Lung (tissue), 12 donors: Measurements from ENCODE around the gene ENOX2. TPM values are rescaled to one million over a fixed set of nuclear protein-coding genes. Genes with fewer than 3 reads are reported as not detected.

Experiments used
- ATAC-seq: fragments of 200-7000 bp; cut with Tn5 transposase; one replicate; pipeline ENCODE4 v1.9.1; 2020; ENCODE audit warnings: moderate number of reproducible peaks; ENCODE audit not compliant: insufficient read depth, low FRiP score
- DNase-seq, 3 donors: peaks; one replicate each; pipeline ENCODE4 v3.0.0-alpha.2; 2013 to 2017
- H3K27ac ChIP-seq, 2 donors: one replicate each; pipeline ENCODE4 v1.5.1; 2013; ENCODE audit warnings: mild to moderate bottlenecking in 2 of 2, moderate library complexity in 2 of 2, control low read depth in 1 of 2, inconsistent platforms in 1 of 2, low read depth in 1 of 2, low read length in 1 of 2
- H3K27me3 ChIP-seq, 3 donors: one replicate each; pipeline ENCODE4 v1.5.1; 2013; ENCODE audit warnings: low read length in 2 of 3; ENCODE audit not compliant: control insufficient read depth in 3 of 3, insufficient read depth in 3 of 3
- H3K36me3 ChIP-seq, 4 donors: one replicate each; pipeline ENCODE4 v1.5.1; 2013; ENCODE audit warnings: low read length in 4 of 4, mild to moderate bottlenecking in 1 of 4, moderate library complexity in 1 of 4; ENCODE audit not compliant: control insufficient read depth in 4 of 4, insufficient read depth in 4 of 4
- H3K4me1 ChIP-seq, 5 donors: one replicate each; pipeline ENCODE4 v1.5.1; 2013; ENCODE audit warnings: low read length in 5 of 5, mild to moderate bottlenecking in 2 of 5, moderate library complexity in 1 of 5; ENCODE audit not compliant: control insufficient read depth in 5 of 5, insufficient read depth in 5 of 5
- H3K4me3 ChIP-seq: one replicate; pipeline ENCODE4 v1.5.1; 2013; ENCODE audit warnings: mild to moderate bottlenecking, control low read depth, moderate library complexity
- H3K9ac ChIP-seq, 2 donors: one replicate each; pipeline ENCODE4 v1.5.1; 2013; ENCODE audit warnings: low read length in 2 of 2, control low read depth in 1 of 2; ENCODE audit not compliant: insufficient read depth in 1 of 2
- H3K9me3 ChIP-seq, 4 donors: one replicate each; pipeline ENCODE4 v1.5.1; 2013; ENCODE audit warnings: low read length in 3 of 4, mild to moderate bottlenecking in 1 of 4, moderate library complexity in 1 of 4; ENCODE audit not compliant: control insufficient read depth in 4 of 4, insufficient read depth in 3 of 4
- CTCF ChIP-seq: IDR thresholded peaks from 2 replicates; pipeline ENCODE4 v1.5.1; 2012; ENCODE audit warnings: mild to moderate bottlenecking; ENCODE audit errors: control extremely low read depth, extremely low read depth
- WGBS, 2 donors: extraction: QIAGEN DNeasy Blood & Tissue Kit; methylation state at CpG; one replicate each; pipeline ENCODE4 v1.1.7; 2013; 5-methylcytosine and 5-hydroxymethylcytosine counted together
- polyA plus RNA-seq, 2 donors: library from polyadenylated mRNA; stranded (reverse); fragments of 200-250 nt; gene quantifications; one replicate each; pipeline ENCODE4 v1.2.1, GENCODE V29; 2013
- total RNA-seq, 2 donors: library from RNA; depleted of rRNA in 1 of 2; stranded (reverse); fragments of >200 nt in 1 of 2; gene quantifications; one replicate each; pipeline ENCODE4 v1.2.1, GENCODE V29; 2014 to 2021
- donor health status: control.
- donor health status: control.
- donor health status: Bipolar disorder and iron deficiency.
- donor health status: healthy.
- donor health status: DM: yes; HTN: yes; CAD: no.

The ENOX2 gene
- total and polyA plus RNA-seq, 4 donors: 3.4 to 15.8 (median 10.8) TPM

GRCh38 chrX:130788786-130789581 is 114.0 kb downstream of the ENOX2 start:
- Histone ChIP-seq H3K36me3 (no peaks in the 10 kb centered on the region), H3K4me1 (no peaks in the 10 kb centered on the region), H3K4me3 (no peak overlapping the region), H3K9ac (no peak overlapping the region), H3K27me3 (peaks cover 0 to 6% (median 4%) of the 10 kb centered on the region in 3 donors), H3K27ac (no peak overlapping the region), H3K9me3 (no peaks in the 10 kb centered on the region)
- WGBS, 2 donors: 61 to 80% methylated on average over 4 of the region's 4 CpGs
- TF ChIP-seq CTCF: no peak
- DNase-seq (peak in 2 of 3 donors; percentile 4 to 23), ATAC-seq (no peak)

- WGBS, 2 donors: 82 to 96% methylated on average over 2 of the region's 2 CpGs
- DNase-seq: no peak
Observed at GRCh38 chrX:130786030-130786429, 117.0 kb downstream of the ENOX2 start.

GRCh38 chrX:130778773-130779172 is 124.2 kb downstream of the ENOX2 start:
- Histone ChIP-seq H3K4me1 (no peaks in the 10 kb centered on the region), H3K36me3 (no peaks in the 10 kb centered on the region), H3K4me3 (no peak overlapping the region), H3K9ac (no peak overlapping the region), H3K27me3 (peaks cover 0 to 20% (median 3%) of the 10 kb centered on the region in 3 donors), H3K9me3 (no peaks in the 10 kb centered on the region), H3K27ac (no peak overlapping the region)
- ATAC-seq (no peak), DNase-seq (no peak)
- 78 to 96% methylated on average over 3 of the region's 3 CpGs for WGBS, 2 donors
- TF ChIP-seq CTCF: no peak

More at GRCh38 chrX:130786030-130786429, 117.0 kb downstream of the ENOX2 start:
- Histone ChIP-seq H3K4me1 (no peaks in the 10 kb centered on the region), H3K9me3 (no peaks in the 10 kb centered on the region), H3K4me3 (no peak overlapping the region), H3K27me3 (peaks cover 0 to 10% (median 3%) of the 10 kb centered on the region in 3 donors), H3K36me3 (no peaks in the 10 kb centered on the region), H3K27ac (no peak overlapping the region), H3K9ac (no peak overlapping the region)
- no peak for TF ChIP-seq CTCF
- no peak for ATAC-seq
